PC-9 (cell line): ENCODE measurements around the gene ASTN2. TPM values are rescaled to one million over a fixed set of nuclear protein-coding genes. Genes with fewer than 3 reads are reported as not detected.

ENCODE experiments used
- BruUV-seq: library from RNA; stranded (reverse); fragments of 400-500 nt; replicated peaks from 2 replicates; lab custom pipeline; 2021; lab: Mats Ljungman, UMichigan
- CTCF ChIA-PET: fragments of 300-600 bp; sonication (Branson Sonifier 250); formaldehyde crosslinking; loops from one replicate; lab custom pipeline; 2022; ENCODE audit warnings: antibody characterized with exemption; lab: Charles Lee
- POLR2A ChIA-PET: fragments of 300-600 bp; sonication (Branson Sonifier 250); formaldehyde crosslinking; loops from one replicate; lab custom pipeline; 2022; ENCODE audit warnings: antibody characterized with exemption; ENCODE audit not compliant: unreplicated experiment; lab: Charles Lee
- DNase-seq, 2 experiments: peaks; one replicate each; pipeline versions ENCODE4 v3.0.0 to v3.0.0-alpha.2; 2015 to 2022; ENCODE audit warnings: mixed read lengths in 1 of 2
- H2AFZ ChIP-seq: fragments of 200-600 bp; sonication (generic); 2 replicates; pipeline ENCODE4 v1.8.1; 2017; ENCODE audit warnings: antibody characterized with exemption
- H3F3A ChIP-seq: fragments of 200-600 bp; sonication (generic); 2 replicates; pipeline ENCODE4 v1.8.1; 2017; ENCODE audit warnings: antibody characterized with exemption, mild to moderate bottlenecking, low read depth; ENCODE audit not compliant: insufficient read depth
- H3K27ac ChIP-seq: fragments of 200-600 bp; sonication (generic); 2 replicates; pipeline ENCODE4 v1.6.1; 2016; ENCODE audit warnings: mixed run types
- H3K27me3 ChIP-seq: fragments of 200-600 bp; sonication (generic); 2 replicates; pipeline ENCODE4 v1.6.1; 2016; ENCODE audit warnings: low read depth, mixed run types; ENCODE audit not compliant: insufficient read depth
- H3K36me3 ChIP-seq: fragments of 200-600 bp; sonication (generic); 2 replicates; pipeline ENCODE4 v1.6.1; 2016; ENCODE audit warnings: low read depth, mixed run types
- H3K4me1 ChIP-seq: fragments of 200-600 bp; sonication (generic); replicated peaks from 2 replicates; pipeline ENCODE4 v1.6.1; 2016; ENCODE audit warnings: mixed run types; ENCODE audit not compliant: insufficient read depth
- H3K4me2 ChIP-seq: fragments of 200-600 bp; sonication (generic); 2 replicates; pipeline ENCODE4 v1.6.1; 2017; ENCODE audit warnings: mixed run types
- H3K4me3 ChIP-seq: fragments of 200-600 bp; sonication (generic); 2 replicates; pipeline ENCODE4 v1.6.1; 2016; ENCODE audit warnings: mixed run types
- H3K79me2 ChIP-seq: fragments of 200-600 bp; sonication (generic); 2 replicates; pipeline ENCODE4 v1.6.1; 2017; ENCODE audit warnings: low read depth, mixed run types
- H3K9me2 ChIP-seq: fragments of 200-600 bp; sonication (generic); 2 replicates; pipeline ENCODE4 v1.8.1; 2017; ENCODE audit warnings: mild to moderate bottlenecking; ENCODE audit not compliant: insufficient read depth
- H3K9me3 ChIP-seq: fragments of 200-600 bp; sonication (generic); 2 replicates; pipeline ENCODE4 v1.8.1; 2016; ENCODE audit warnings: low read depth; ENCODE audit not compliant: insufficient read depth
- H4K20me1 ChIP-seq: fragments of 200-600 bp; sonication (generic); 2 replicates; pipeline ENCODE4 v1.8.1; 2017; ENCODE audit not compliant: insufficient read depth
- CTCF ChIP-seq: fragments of 200-600 bp; sonication (generic); conservative IDR thresholded peaks from 2 replicates; pipeline ENCODE4 v1.6.1; 2017; ENCODE audit warnings: mixed run types, antibody characterized with exemption, mild to moderate bottlenecking, moderate library complexity
- EZH2 ChIP-seq: fragments of 200-600 bp; sonication (generic); IDR thresholded peaks from 2 replicates; pipeline ENCODE4 v1.8.0; 2017; ENCODE audit warnings: antibody characterized with exemption, low read depth
- intact Hi-C: fragments of 100-400 bp; cut with micrococcal nuclease; formaldehyde crosslinking; loops from one replicate; pipeline ENCODE4 v1.10.0; 2022; ENCODE audit not compliant: unreplicated experiment
- total RNA-seq: library from RNA; stranded (reverse); gene quantifications from 2 replicates; pipeline ENCODE4 v1.2.3, GENCODE V29; 2021

Gene ASTN2
- total RNA-seq, 1 experiment from 2014 or later: 6.2 TPM

- CTCF ChIA-PET: no interaction called here
- H3K4me1 ChIP-seq: no peaks in the 10 kb centered on the region
Observed at GRCh38 chr9:116506685-116507084, 908.2 kb downstream of the ASTN2 start.

GRCh38 chr9:116504893-116505480 lies 909.9 kb downstream of the ASTN2 start:
- Histone ChIP-seq H3K4me3 (no peak overlapping the region), H3K27ac (no peak overlapping the region), H2AFZ (no peak overlapping the region), H4K20me1 (no peaks in the 10 kb centered on the region), H3K27me3 (no peaks in the 10 kb centered on the region), H3K9me3 (no peaks in the 10 kb centered on the region), H3K36me3 (no peaks in the 10 kb centered on the region), H3F3A (no peaks in the 10 kb centered on the region), H3K9me2 (no peaks in the 10 kb centered on the region), H3K79me2 (no peaks in the 10 kb centered on the region), H3K4me2 (no peak overlapping the region), H3K4me1 (no peaks in the 10 kb centered on the region)
- no TSS peak for BruUV-seq
- CTCF ChIA-PET: no interaction called here
- no peak for DNase-seq
- intact Hi-C loops: no loop called here
- POLR2A ChIA-PET: no interaction called here
- TF ChIP-seq EZH2 (no peak), CTCF (no peak)

More at GRCh38 chr9:116506685-116507084, 908.2 kb downstream of the ASTN2 start:
- Histone ChIP-seq H3K9me2 (no peaks in the 10 kb centered on the region), H3K4me2 (no peak overlapping the region), H3K4me3 (no peak overlapping the region), H3K79me2 (no peaks in the 10 kb centered on the region), H3K9me3 (no peaks in the 10 kb centered on the region), H3K36me3 (no peaks in the 10 kb centered on the region), H4K20me1 (no peaks in the 10 kb centered on the region), H3K27me3 (no peaks in the 10 kb centered on the region), H3F3A (no peaks in the 10 kb centered on the region), H2AFZ (no peak overlapping the region), H3K27ac (no peak overlapping the region)
- POLR2A ChIA-PET: no interaction called here
- TF ChIP-seq CTCF (no peak), EZH2 (no peak)
- intact Hi-C loops: no loop called here
- no peak for DNase-seq
- BruUV-seq: no TSS peak

GRCh38 chr9:116504081-116504480 lies 910.8 kb downstream of the ASTN2 start:
- CTCF ChIA-PET: no interaction called here

More at GRCh38 chr9:116504081-116504480, 910.8 kb downstream of the ASTN2 start:
- Histone ChIP-seq H3K4me1 (no peaks in the 10 kb centered on the region), H2AFZ (no peak overlapping the region), H4K20me1 (no peaks in the 10 kb centered on the region), H3K36me3 (no peaks in the 10 kb centered on the region), H3K79me2 (no peaks in the 10 kb centered on the region), H3K9me2 (no peaks in the 10 kb centered on the region), H3K4me3 (no peak overlapping the region), H3K27me3 (no peaks in the 10 kb centered on the region), H3K27ac (no peak overlapping the region), H3F3A (no peaks in the 10 kb centered on the region), H3K9me3 (no peaks in the 10 kb centered on the region), H3K4me2 (no peak overlapping the region)
- TF ChIP-seq CTCF (no peak), EZH2 (no peak)
- POLR2A ChIA-PET: no interaction called here
- BruUV-seq: no TSS peak
- intact Hi-C loops: no loop called here
- no peak for DNase-seq
